Caco-2 (cell line): Measurements from ENCODE around the gene RHBG. TPM values are rescaled to one million over a fixed set of nuclear protein-coding genes. Genes with fewer than 3 reads are reported as not detected.
A peak's percentile ranks its signal among the peaks of the same experiment; 100 is the strongest.
"Not testable (repeated sequence)": the region's sequence is repeated elsewhere in the genome, so short reads cannot be mapped to it uniquely, and the experiment has no call there.

Experiments used
- Bru-seq: library from RNA; stranded (reverse); fragments of 400-500 nt; gene quantifications from one replicate; lab custom pipeline; 2021; lab: Mats Ljungman, UMichigan
- BruChase-seq, 2 experiments: library from RNA; stranded (reverse); fragments of 400-500 nt; gene quantifications; one replicate each; lab custom pipeline; 2021; lab: Mats Ljungman, UMichigan
- BruUV-seq: library from RNA; stranded (reverse); fragments of 400-500 nt; replicated peaks from 2 replicates; lab custom pipeline; 2021; lab: Mats Ljungman, UMichigan
- CTCF ChIA-PET: fragments of 300-600 bp; sonication (Branson Sonifier 250); formaldehyde crosslinking; loops from one replicate; lab custom pipeline; 2022; ENCODE audit warnings: antibody characterized with exemption; lab: Charles Lee
- POLR2A ChIA-PET: fragments of 300-600 bp; sonication (Branson Sonifier 250); formaldehyde crosslinking; loops from one replicate; lab custom pipeline; 2022; ENCODE audit warnings: antibody characterized with exemption; lab: Charles Lee
- DNase-seq, 2 experiments: peaks; one replicate each; pipeline versions ENCODE4 v3.0.0 to v3.0.0-alpha.2; 2020 to 2022
- H3K27me3 ChIP-seq: replicated peaks from 2 replicates; pipeline ENCODE4 v1.6.0; 2011; ENCODE audit warnings: low read length; ENCODE audit not compliant: control insufficient read depth, insufficient read depth
- H3K36me3 ChIP-seq: 2 replicates; pipeline ENCODE4 v1.5.1; 2011; ENCODE audit warnings: low read length; ENCODE audit not compliant: control insufficient read depth, insufficient read depth
- H3K4me1 ChIP-seq: fragments of 250-450 bp; sonication (Bioruptor Pico); 2 replicates; pipeline ENCODE4 v1.5.1; 2020; ENCODE audit warnings: mild to moderate bottlenecking
- H3K4me3 ChIP-seq: 2 replicates; pipeline ENCODE4 v1.5.1; 2011; ENCODE audit warnings: low read depth, mild to moderate bottlenecking, control low read depth, low read length
- H3K9me3 ChIP-seq: fragments of 250-450 bp; sonication (Bioruptor Pico); 2 replicates; pipeline ENCODE4 v1.5.1; 2020; ENCODE audit warnings: mild to moderate bottlenecking, moderate library complexity
- H3K27ac Mint-ChIP-seq: one replicate; pipeline ENCODE4 v1.8.0; 2022; ENCODE audit warnings: mixed read lengths; ENCODE audit not compliant: unreplicated experiment
- H3K27me3 Mint-ChIP-seq: one replicate; pipeline ENCODE4 v1.8.0; 2022; ENCODE audit warnings: mixed read lengths; ENCODE audit not compliant: insufficient read depth, unreplicated experiment
- H3K36me3 Mint-ChIP-seq: one replicate; pipeline ENCODE4 v1.8.0; 2022; ENCODE audit warnings: mild to moderate bottlenecking, mixed read lengths; ENCODE audit not compliant: insufficient read depth, unreplicated experiment
- H3K4me1 Mint-ChIP-seq: one replicate; pipeline ENCODE4 v1.8.0; 2022; ENCODE audit warnings: low read depth, mixed read lengths; ENCODE audit not compliant: unreplicated experiment
- H3K4me3 Mint-ChIP-seq: one replicate; pipeline ENCODE4 v1.8.0; 2022; ENCODE audit warnings: mild to moderate bottlenecking, moderate library complexity, mixed read lengths; ENCODE audit not compliant: unreplicated experiment
- H3K9me3 Mint-ChIP-seq: one replicate; pipeline ENCODE4 v1.8.0; 2022; ENCODE audit warnings: mixed read lengths; ENCODE audit not compliant: unreplicated experiment
- CTCF ChIP-seq, 2 experiments: fragments of 200-600 bp in 1 of 2; IDR thresholded peaks; 1 replicate in 1 of 2; 2 replicates in 1 of 2; pipeline versions ENCODE4 v1.5.1 to v1.8.0; 2011 to 2022; ENCODE audit warnings: antibody characterized with exemption in 1 of 2, control low read depth in 1 of 2, inconsistent platforms in 1 of 2, low read depth in 1 of 2, low read length in 1 of 2, mild to moderate bottlenecking in 1 of 2, moderate library complexity in 1 of 2; ENCODE audit not compliant: insufficient read depth in 1 of 2, severe bottlenecking in 1 of 2, unreplicated experiment in 1 of 2
- intact Hi-C: fragments of 100-400 bp; cut with micrococcal nuclease; formaldehyde crosslinking; loops from one replicate; pipeline ENCODE4 v1.10.0; 2022; ENCODE audit not compliant: unreplicated experiment
- long read RNA-seq: library from polyadenylated mRNA; stranded (forward); transcript quantifications from one replicate; pipeline ENCODE4 v2.0.0, GENCODE V29; 2022
- total RNA-seq: library from RNA; stranded (reverse); gene quantifications from 2 replicates; pipeline ENCODE4 v1.2.3, GENCODE V29; 2022

Gene RHBG
- total RNA-seq (4.6 and 6.5 TPM in 2 replicates), Bru-seq, nascent RNA (percentile 45 among the genes with signal in this experiment), BruChase-seq, experiment 1, labeled RNA remaining after a 2-hour chase (percentile 51 among the genes with signal in this experiment), BruChase-seq, experiment 2, labeled RNA remaining after a 6-hour chase (percentile 50 among the genes with signal in this experiment)
- long read RNA-seq, partial matches to known transcripts: 0 of 3 reads
- long read RNA-seq, other reads (novel, unspliced or antisense): 3 of 3 reads

GRCh38 chr1:156368889-156369684 is at the start of gene RHBG:
RHBG (plus strand) TSS chr1:156369211; CDS start chr1:156369250, 39 bp downstream.
- H3K36me3 Mint-ChIP-seq: no peaks in the 10 kb centered on the region
- no peaks in the 10 kb centered on the region for H3K36me3 ChIP-seq
- intact Hi-C loops: no loop called here
- no peak for TF ChIP-seq CTCF (IDR thresholded peaks at IDR 0.05; ENCODE audit: insufficient read depth in 1 of 2, low read depth in 1 of 2, low read length in 1 of 2, severe bottlenecking in 1 of 2, unreplicated experiment in 1 of 2)
- BruUV-seq: no TSS peak
- peak; percentile 67 to 74 for DNase-seq
- no peaks in the 10 kb centered on the region for H3K9me3 ChIP-seq
- no peaks in the 10 kb centered on the region for H3K27me3 Mint-ChIP-seq
- H3K4me3 Mint-ChIP-seq: peak within 1 kb of the TSS; percentile 75
- POLR2A ChIA-PET: no interaction called here
- H3K27ac Mint-ChIP-seq: peak within 1 kb of the TSS; percentile 72
- H3K4me1 Mint-ChIP-seq: peaks cover 23% of the 10 kb centered on the region
- H3K4me1 ChIP-seq: peaks cover 65% of the 10 kb centered on the region
- no peaks in the 10 kb centered on the region for H3K27me3 ChIP-seq
- no peaks in the 10 kb centered on the region for H3K9me3 Mint-ChIP-seq
- CTCF ChIA-PET: interaction anchor here (0.6 kb wide), 1 partner anchor 88 kb away, joined by 3 read pairs; no protein-coding TSS in a partner anchor
- peak within 1 kb of the TSS; percentile 51 for H3K4me3 ChIP-seq

- Histone ChIP-seq H3K9me3 (no peaks in the 10 kb centered on the region), H3K4me3 (no peak overlapping the region), H3K27me3 (no peaks in the 10 kb centered on the region), H3K36me3 (peaks cover 3% of the 10 kb centered on the region), H3K4me1 (no peaks in the 10 kb centered on the region)
- peak in 1 of 2 experiments; percentile 40 for DNase-seq
- TF ChIP-seq CTCF (IDR thresholded peaks at IDR 0.05; ENCODE audit: insufficient read depth in 1 of 2, low read depth in 1 of 2, low read length in 1 of 2, severe bottlenecking in 1 of 2, unreplicated experiment in 1 of 2): peak; percentile 57 to 60
- peaks cover 98% of the 10 kb centered on the region for H3K36me3 Mint-ChIP-seq
- no peak overlapping the region for H3K27ac Mint-ChIP-seq
- H3K9me3 Mint-ChIP-seq: no peaks in the 10 kb centered on the region
- no peaks in the 10 kb centered on the region for H3K4me1 Mint-ChIP-seq
- intact Hi-C loops: loop anchor here (1.0 to 5.0 kb wide), 2 partner anchors 35 to 172 kb away; partner anchors contain the start of gene TMEM79
- no TSS peak for BruUV-seq
- CTCF ChIA-PET: interaction anchor here (0.6 to 1.9 kb wide), 9 partner anchors 10 to 174 kb away, joined by 3 to 6 read pairs (median 5); partner anchors contain the start of genes PAQR6 and SMG5
- H3K27me3 Mint-ChIP-seq: no peaks in the 10 kb centered on the region
- no peak overlapping the region for H3K4me3 Mint-ChIP-seq
- POLR2A ChIA-PET: interaction anchor here (0.5 kb wide), 1 partner anchor 43 kb away, joined by 3 read pairs; no protein-coding TSS in a partner anchor
Observed at GRCh38 chr1:156319664-156320063, 49.3 kb upstream of the RHBG start.

GRCh38 chr1:156320560-156320959 is 48.5 kb upstream of the RHBG start:
- Mint-ChIP-seq H3K27me3 (no peaks in the 10 kb centered on the region), H3K27ac (no peak overlapping the region), H3K4me3 (no peak overlapping the region), H3K9me3 (no peaks in the 10 kb centered on the region), H3K36me3 (peaks cover 98% of the 10 kb centered on the region), H3K4me1 (no peaks in the 10 kb centered on the region)
- no peak for DNase-seq
- POLR2A ChIA-PET: no interaction called here
- peaks cover 3% of the 10 kb centered on the region for H3K36me3 ChIP-seq
- no peak overlapping the region for H3K4me3 ChIP-seq
- no peaks in the 10 kb centered on the region for H3K27me3 ChIP-seq
- no peaks in the 10 kb centered on the region for H3K9me3 ChIP-seq
- intact Hi-C loops: no loop called here
- no peaks in the 10 kb centered on the region for H3K4me1 ChIP-seq
- BruUV-seq: no TSS peak
- TF ChIP-seq CTCF (IDR thresholded peaks at IDR 0.05; ENCODE audit: insufficient read depth in 1 of 2, low read depth in 1 of 2, low read length in 1 of 2, severe bottlenecking in 1 of 2, unreplicated experiment in 1 of 2): no peak
- CTCF ChIA-PET: no interaction called here

GRCh38 chr1:156323179-156323578 is 45.8 kb upstream of the RHBG start:
- H3K36me3 ChIP-seq, H3K4me3 ChIP-seq, H3K9me3 ChIP-seq, CTCF ChIA-PET, H3K4me1 ChIP-seq, H3K27me3 ChIP-seq, intact Hi-C loops, POLR2A ChIA-PET, DNase-seq, BruUV-seq, H3K4me3 Mint-ChIP-seq, H3K27me3 Mint-ChIP-seq, H3K9me3 Mint-ChIP-seq, H3K27ac Mint-ChIP-seq, H3K4me1 Mint-ChIP-seq: not testable (repeated sequence)
- H3K36me3 Mint-ChIP-seq: peaks cover 87% of the 10 kb centered on the region
